Tibial nerve (tissue), 4 donors: ENCODE results near the gene EGFR.

Experiments
- EP300 ChIP-seq, 2 donors: sonication (generic); formaldehyde crosslinking; IDR thresholded peaks; one replicate each; pipeline ENCODE4 v1.6.1; 2017; ENCODE audit warnings: antibody characterized with exemption in 2 of 2, mild to moderate bottlenecking in 1 of 2
- TF ChIP-seq, protein P1 (sequence below), 5 experiments: fragments of 200-600 bp in 3 of 5; fragments of 450-650 bp in 2 of 5; sonication (generic) in 3 of 5; IDR thresholded peaks; one replicate each; pipeline ENCODE4 v1.5.1; 2016 to 2019; ENCODE audit warnings: antibody characterized with exemption in 5 of 5, mild to moderate bottlenecking in 3 of 5, moderate library complexity in 2 of 5

DNA sequence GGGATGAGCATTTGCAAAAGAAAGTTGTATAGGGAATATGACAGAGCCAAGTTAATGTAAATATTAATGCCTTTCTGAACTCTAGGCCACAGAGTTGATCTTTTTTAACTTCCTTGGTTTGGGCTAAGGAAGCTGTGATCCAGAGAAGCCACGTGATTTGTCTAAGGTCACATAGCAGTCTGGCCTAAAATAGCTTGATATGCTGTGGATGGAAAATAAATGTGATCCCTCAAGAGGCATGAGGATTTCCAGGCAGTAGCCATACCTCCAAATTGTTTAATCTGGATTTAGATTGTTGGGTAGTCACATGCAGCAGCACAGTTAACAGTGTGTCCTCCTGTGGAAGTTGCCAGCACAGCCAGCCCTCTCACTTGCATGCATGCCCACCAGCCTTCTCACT, 180.6 kb downstream of the EGFR start:
- no peak for TF ChIP-seq EP300 (IDR thresholded peaks at IDR 0.05)
- TF ChIP-seq, protein P1, sequence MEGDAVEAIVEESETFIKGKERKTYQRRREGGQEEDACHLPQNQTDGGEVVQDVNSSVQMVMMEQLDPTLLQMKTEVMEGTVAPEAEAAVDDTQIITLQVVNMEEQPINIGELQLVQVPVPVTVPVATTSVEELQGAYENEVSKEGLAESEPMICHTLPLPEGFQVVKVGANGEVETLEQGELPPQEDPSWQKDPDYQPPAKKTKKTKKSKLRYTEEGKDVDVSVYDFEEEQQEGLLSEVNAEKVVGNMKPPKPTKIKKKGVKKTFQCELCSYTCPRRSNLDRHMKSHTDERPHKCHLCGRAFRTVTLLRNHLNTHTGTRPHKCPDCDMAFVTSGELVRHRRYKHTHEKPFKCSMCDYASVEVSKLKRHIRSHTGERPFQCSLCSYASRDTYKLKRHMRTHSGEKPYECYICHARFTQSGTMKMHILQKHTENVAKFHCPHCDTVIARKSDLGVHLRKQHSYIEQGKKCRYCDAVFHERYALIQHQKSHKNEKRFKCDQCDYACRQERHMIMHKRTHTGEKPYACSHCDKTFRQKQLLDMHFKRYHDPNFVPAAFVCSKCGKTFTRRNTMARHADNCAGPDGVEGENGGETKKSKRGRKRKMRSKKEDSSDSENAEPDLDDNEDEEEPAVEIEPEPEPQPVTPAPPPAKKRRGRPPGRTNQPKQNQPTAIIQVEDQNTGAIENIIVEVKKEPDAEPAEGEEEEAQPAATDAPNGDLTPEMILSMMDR (IDR thresholded peaks at IDR 0.05): no peak
